Lower leg skin (tissue), 4 donors: Measurements from ENCODE around the gene RHOC. TPM values are rescaled to one million over a fixed set of nuclear protein-coding genes. Genes with fewer than 3 reads are reported as not detected.
A peak's percentile ranks its signal among the peaks of the same experiment; 100 is the strongest.
"Not testable (repeated sequence)": the region's sequence is repeated elsewhere in the genome, so short reads cannot be mapped to it uniquely, and the experiment has no call there.

ENCODE experiments used
- DNase-seq, 2 donors: peaks; one replicate each; pipeline ENCODE4 v3.0.0-alpha.2; 2019; ENCODE audit warnings: low spot score in 2 of 2
- H3K4me3 ChIP-seq: fragments of 200-600 bp; sonication (generic); 2 replicates; pipeline ENCODE4 v1.5.1; 2017; ENCODE audit warnings: mild to moderate bottlenecking, low read depth; ENCODE audit not compliant: poor library complexity, severe bottlenecking
- POLR2A ChIP-seq, 2 donors: fragments of 450-650 bp; IDR thresholded peaks; one replicate each; pipeline ENCODE4 v1.6.1; 2016 to 2017; ENCODE audit warnings: antibody characterized with exemption in 2 of 2, mild to moderate bottlenecking in 1 of 2, moderate library complexity in 1 of 2
- WGBS, 2 donors: methylation state at CpG; one replicate each; pipeline ENCODE4 v1.1.5; 2018; 5-methylcytosine and 5-hydroxymethylcytosine counted together
- intact Hi-C: fragments of 100-400 bp; cut with DNase I; formaldehyde crosslinking; loops from one replicate; pipeline ENCODE4 v1.15.0; 2023; ENCODE audit warnings: low total_unique reads
- total RNA-seq, 4 donors: library from RNA; depleted of rRNA; stranded (reverse); fragments of >200 nt; gene quantifications; one replicate each; pipeline ENCODE4 v1.1.0, GENCODE V29; 2016
- TF ChIP-seq, protein P1 (sequence below), 3 donors: fragments of 450-650 bp; IDR thresholded peaks; one replicate each; pipeline ENCODE4 v1.5.1; 2016; ENCODE audit warnings: antibody characterized with exemption in 3 of 3, mild to moderate bottlenecking in 3 of 3, moderate library complexity in 2 of 3

RHOC gene
- total RNA-seq, 4 donors from 2014 or later: 133 to 214 (median 184) TPM

DNA sequence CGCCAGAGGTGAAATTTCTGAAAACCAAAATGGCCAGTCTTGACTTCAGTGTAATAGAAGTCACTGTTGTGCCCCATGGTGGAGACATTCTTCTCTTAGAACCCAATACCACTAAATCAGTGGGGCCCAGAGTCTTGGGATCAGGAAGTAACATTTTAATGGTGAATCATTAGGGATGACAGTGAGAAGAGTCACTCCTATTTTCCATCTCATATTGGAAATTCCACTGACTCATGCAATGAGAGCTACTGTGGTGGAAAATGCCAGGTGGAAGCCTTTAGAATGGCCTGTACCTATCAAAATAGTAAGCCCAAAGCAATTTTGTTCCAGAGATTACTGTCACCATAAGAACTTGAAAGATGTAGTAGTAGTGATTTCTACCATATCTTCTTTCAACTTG, 28.8 kb upstream of the RHOC start:
- no peak for DNase-seq
- intact Hi-C loops: no loop called here
- H3K4me3 ChIP-seq: no peak overlapping the region
- 91 to 93% methylated on average over 1 of the region's 1 CpG for WGBS, 2 donors
- TF ChIP-seq POLR2A (IDR thresholded peaks at IDR 0.05): no peak
- TF ChIP-seq, protein P1, sequence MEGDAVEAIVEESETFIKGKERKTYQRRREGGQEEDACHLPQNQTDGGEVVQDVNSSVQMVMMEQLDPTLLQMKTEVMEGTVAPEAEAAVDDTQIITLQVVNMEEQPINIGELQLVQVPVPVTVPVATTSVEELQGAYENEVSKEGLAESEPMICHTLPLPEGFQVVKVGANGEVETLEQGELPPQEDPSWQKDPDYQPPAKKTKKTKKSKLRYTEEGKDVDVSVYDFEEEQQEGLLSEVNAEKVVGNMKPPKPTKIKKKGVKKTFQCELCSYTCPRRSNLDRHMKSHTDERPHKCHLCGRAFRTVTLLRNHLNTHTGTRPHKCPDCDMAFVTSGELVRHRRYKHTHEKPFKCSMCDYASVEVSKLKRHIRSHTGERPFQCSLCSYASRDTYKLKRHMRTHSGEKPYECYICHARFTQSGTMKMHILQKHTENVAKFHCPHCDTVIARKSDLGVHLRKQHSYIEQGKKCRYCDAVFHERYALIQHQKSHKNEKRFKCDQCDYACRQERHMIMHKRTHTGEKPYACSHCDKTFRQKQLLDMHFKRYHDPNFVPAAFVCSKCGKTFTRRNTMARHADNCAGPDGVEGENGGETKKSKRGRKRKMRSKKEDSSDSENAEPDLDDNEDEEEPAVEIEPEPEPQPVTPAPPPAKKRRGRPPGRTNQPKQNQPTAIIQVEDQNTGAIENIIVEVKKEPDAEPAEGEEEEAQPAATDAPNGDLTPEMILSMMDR (IDR thresholded peaks at IDR 0.05): no peak

GRCh38 chr1:112731451-112731850, 24.5 kb upstream of the RHOC start:
- TF ChIP-seq, protein P1 (IDR thresholded peaks at IDR 0.05): no peak
- TF ChIP-seq POLR2A (IDR thresholded peaks at IDR 0.05): no peak
- 93 to 96% methylated on average over 1 of the region's 1 CpG for WGBS, 2 donors

DNA sequence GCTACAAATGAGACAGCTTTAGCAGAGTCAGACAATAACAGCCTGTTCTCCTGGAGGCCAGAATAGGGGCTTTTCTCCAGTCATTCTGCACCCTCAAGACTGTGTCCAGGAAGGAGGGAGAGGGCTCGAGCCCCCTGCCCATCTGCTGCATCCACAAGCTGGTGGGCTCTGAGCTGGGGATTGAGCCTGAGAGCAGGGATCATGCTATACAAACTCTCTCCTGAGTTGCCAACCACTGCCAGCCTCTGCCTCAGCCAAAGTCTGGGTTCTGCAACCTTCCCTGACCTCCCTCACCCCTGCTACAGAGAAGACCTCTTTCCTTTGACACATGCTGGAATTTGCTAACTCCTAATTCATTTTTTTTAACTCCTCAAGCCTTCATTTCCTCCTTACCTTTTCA, 23.0 kb upstream of the RHOC start:
- DNase-seq: peak in 1 of 2 donors; percentile 52
- intact Hi-C loops: no loop called here
- 64 to 79% methylated on average over 1 of the region's 1 CpG for WGBS, 2 donors
- TF ChIP-seq, protein P1 (IDR thresholded peaks at IDR 0.05): no peak
- TF ChIP-seq POLR2A (IDR thresholded peaks at IDR 0.05): no peak
- no peak overlapping the region for H3K4me3 ChIP-seq

More at GRCh38 chr1:112731451-112731850, 24.5 kb upstream of the RHOC start:
- H3K4me3 ChIP-seq: no peak overlapping the region
- no peak for DNase-seq
- intact Hi-C loops: no loop called here

DNA sequence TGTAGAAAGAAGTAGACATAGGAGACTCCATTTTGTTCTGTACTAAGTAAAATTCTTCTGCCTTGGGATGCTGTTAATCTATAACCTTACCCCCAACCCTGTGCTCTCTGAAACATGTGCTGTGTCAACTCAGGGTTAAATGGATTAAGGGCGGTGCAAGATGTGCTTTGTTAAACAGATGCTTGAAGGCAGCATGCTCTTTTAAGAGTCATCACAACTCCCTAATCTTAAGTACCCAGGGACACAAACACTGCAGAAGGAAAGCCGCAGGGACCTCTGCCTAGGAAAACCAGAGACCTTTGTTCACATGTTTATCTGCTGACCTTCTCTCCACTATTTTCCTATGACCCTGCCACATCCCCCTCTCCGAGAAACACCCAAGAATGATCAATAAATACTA, 22.1 kb upstream of the RHOC start:
- intact Hi-C loops, DNase-seq: not testable (repeated sequence)
- 74 to 82% methylated on average over 3 of the region's 3 CpGs for WGBS, 2 donors

DNA sequence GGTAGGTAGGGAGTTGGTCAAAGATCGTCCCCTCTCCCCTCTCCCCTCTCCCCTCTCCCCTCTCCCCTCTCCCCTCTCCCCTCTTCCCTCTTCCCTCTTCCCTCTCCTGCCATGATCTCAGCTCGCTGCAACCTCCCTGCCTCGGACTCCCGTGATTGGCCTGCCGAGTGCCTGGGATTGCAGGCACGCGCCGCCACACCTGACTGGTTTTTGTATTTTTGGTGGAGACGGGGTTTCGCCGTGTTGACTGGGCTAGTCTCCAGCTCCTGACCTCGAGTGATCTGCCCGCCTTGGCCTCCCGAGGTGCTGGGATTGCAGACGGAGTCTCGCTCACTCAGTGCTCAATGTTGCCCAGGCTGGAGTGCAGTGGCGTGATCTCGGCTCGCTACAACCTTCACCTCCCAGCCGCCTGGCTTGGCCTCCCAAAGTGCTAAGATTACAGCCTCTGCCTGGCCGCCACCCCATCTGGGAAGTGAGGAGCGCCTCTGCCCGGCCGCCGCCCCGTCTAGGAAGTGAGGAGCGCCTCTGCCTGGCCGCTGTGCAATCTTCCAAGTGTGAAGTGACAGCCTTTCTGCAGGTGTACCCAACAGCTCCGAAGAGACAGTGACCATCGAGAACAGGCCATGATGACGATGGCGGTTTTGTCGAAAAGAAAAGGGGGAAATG, 21.5 kb upstream of the RHOC start:
- H3K4me3 ChIP-seq, intact Hi-C loops: not testable (repeated sequence)
- peak in 1 of 2 donors; percentile 71 for DNase-seq
- 94 to 95% methylated on average over 33 of the region's 33 CpGs for WGBS, 2 donors

More for the DNA sequence above, 22.1 kb upstream of the RHOC start:
- not testable (repeated sequence) for H3K4me3 ChIP-seq

DNA sequence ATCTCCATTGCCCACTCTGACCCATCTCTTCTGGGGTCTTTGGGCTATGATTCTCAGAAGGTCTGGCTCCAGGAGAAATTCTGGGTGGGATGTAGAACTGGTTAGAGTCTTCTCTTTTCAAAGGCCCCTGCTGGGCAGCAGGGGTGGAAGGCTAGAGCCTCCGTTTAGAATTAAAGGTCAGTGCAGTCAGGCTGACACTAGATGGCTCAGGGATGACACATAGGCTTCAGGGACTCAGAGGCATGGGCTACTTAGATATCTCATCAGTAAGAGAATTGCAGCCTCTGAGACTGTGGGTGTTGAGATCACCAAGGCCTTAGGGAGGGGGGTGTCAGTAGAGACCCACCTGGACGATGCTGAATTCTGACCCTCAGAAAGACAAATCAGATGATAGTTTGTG, 20.8 kb upstream of the RHOC start:
- intact Hi-C loops: no loop called here
- no peak overlapping the region for H3K4me3 ChIP-seq
- 68 to 85% methylated on average over 2 of the region's 2 CpGs for WGBS, 2 donors
- no peak for TF ChIP-seq POLR2A (IDR thresholded peaks at IDR 0.05)
- TF ChIP-seq, protein P1 (IDR thresholded peaks at IDR 0.05): no peak
- DNase-seq: no peak

- H3K4me3 ChIP-seq, intact Hi-C loops, DNase-seq: not testable (repeated sequence)
- 88 to 98% methylated on average over 4 of the region's 4 CpGs for WGBS, 2 donors
Observed at GRCh38 chr1:112724240-112724639, 17.3 kb upstream of the RHOC start.
